Choroid plexus epithelial cell (primary cell): ENCODE measurements around the gene TRIM67.

ENCODE experiments used
- DNase-seq: peaks from one replicate; pipeline ENCODE4 v3.0.0-alpha.2; 2010; ENCODE audit warnings: low read depth
- H3K4me3 ChIP-seq: 2 replicates; pipeline ENCODE4 v1.5.1; 2011; ENCODE audit warnings: low read depth, mild to moderate bottlenecking, control low read depth, low read length, moderate library complexity
- CTCF ChIP-seq: conservative IDR thresholded peaks from 2 replicates; pipeline ENCODE4 v1.5.1; 2011; ENCODE audit warnings: low read depth, mild to moderate bottlenecking, control low read depth, inconsistent platforms, low read length, moderate library complexity

Gene TRIM67

GRCh38 chr1:231162970-231163829 lies 1.3 kb downstream of the TRIM67 start:
- TF ChIP-seq CTCF = no peak
- H3K4me3 ChIP-seq = no peak overlapping the region
- DNase-seq = no peak

- DNase-seq = no peak
- no peak overlapping the region for H3K4me3 ChIP-seq
Measured at GRCh38 chr1:231163830-231164427, 2.1 kb downstream of the TRIM67 start.

GRCh38 chr1:231165371-231165770 lies 3.5 kb downstream of the TRIM67 start:
- TF ChIP-seq CTCF = no peak
- DNase-seq = peak; percentile 64
- no peak overlapping the region for H3K4me3 ChIP-seq

More at GRCh38 chr1:231163830-231164427, 2.1 kb downstream of the TRIM67 start:
- TF ChIP-seq CTCF = no peak

- DNase-seq = no peak
- no peak overlapping the region for H3K4me3 ChIP-seq
- TF ChIP-seq CTCF = no peak
Measured at GRCh38 chr1:231166398-231166797, 4.5 kb downstream of the TRIM67 start.

- no peak for DNase-seq
- TF ChIP-seq CTCF = peak; percentile 34
- H3K4me3 ChIP-seq = no peak overlapping the region
Measured at GRCh38 chr1:231170875-231171274, 9.0 kb downstream of the TRIM67 start.

GRCh38 chr1:231171623-231172197 lies 9.9 kb downstream of the TRIM67 start:
- TF ChIP-seq CTCF = no peak
- no peak overlapping the region for H3K4me3 ChIP-seq
- no peak for DNase-seq
